Parathyroid adenoma (tissue), 2 donors: ENCODE measurements around the gene NANOS3.
"Not testable (repeated sequence)": the region's sequence is repeated elsewhere in the genome, so short reads cannot be mapped to it uniquely, and the experiment has no call there.

ENCODE experiments used
- H2AFZ ChIP-seq: fragments of 300-600 bp; sonication (generic); one replicate; pipeline ENCODE4 v1.7.0; 2017; ENCODE audit warnings: antibody characterized with exemption, mild to moderate bottlenecking
- H3K27ac ChIP-seq: fragments of 300-600 bp; sonication (generic); one replicate; pipeline ENCODE4 v1.7.0; 2017
- H3K27me3 ChIP-seq: fragments of 300-600 bp; sonication (generic); one replicate; pipeline ENCODE4 v1.7.0; 2017; ENCODE audit warnings: low read length; ENCODE audit not compliant: control insufficient read depth, insufficient read depth
- H3K36me3 ChIP-seq: fragments of 300-600 bp; sonication (generic); one replicate; pipeline ENCODE4 v1.7.0; 2017; ENCODE audit warnings: low read length; ENCODE audit not compliant: control insufficient read depth, insufficient read depth
- H3K4me1 ChIP-seq: fragments of 300-600 bp; sonication (generic); one replicate; pipeline ENCODE4 v1.7.0; 2017; ENCODE audit warnings: control low read depth
- H3K4me2 ChIP-seq: fragments of 300-600 bp; sonication (generic); one replicate; pipeline ENCODE4 v1.7.0; 2017; ENCODE audit warnings: low read length
- H3K4me3 ChIP-seq: fragments of 300-600 bp; sonication (generic); one replicate; pipeline ENCODE4 v1.7.0; 2017; ENCODE audit warnings: low read depth, low read length
- H3K79me2 ChIP-seq: fragments of 300-600 bp; sonication (generic); one replicate; pipeline ENCODE4 v1.7.0; 2017; ENCODE audit warnings: control low read depth
- H3K9ac ChIP-seq: fragments of 300-600 bp; sonication (generic); one replicate; pipeline ENCODE4 v1.7.0; 2017; ENCODE audit warnings: mild to moderate bottlenecking
- H3K9me3 ChIP-seq: fragments of 300-600 bp; sonication (generic); one replicate; pipeline ENCODE4 v1.7.0; 2017; ENCODE audit warnings: low read length; ENCODE audit not compliant: control insufficient read depth
- TF ChIP-seq, protein P1 (sequence below): fragments of 300-600 bp; sonication (generic); IDR thresholded peaks from one replicate; pipeline ENCODE4 v1.7.0; 2017; ENCODE audit warnings: antibody characterized with exemption, mild to moderate bottlenecking
- donor health status: primary hyperparathyroidism.

NANOS3 gene

DNA sequence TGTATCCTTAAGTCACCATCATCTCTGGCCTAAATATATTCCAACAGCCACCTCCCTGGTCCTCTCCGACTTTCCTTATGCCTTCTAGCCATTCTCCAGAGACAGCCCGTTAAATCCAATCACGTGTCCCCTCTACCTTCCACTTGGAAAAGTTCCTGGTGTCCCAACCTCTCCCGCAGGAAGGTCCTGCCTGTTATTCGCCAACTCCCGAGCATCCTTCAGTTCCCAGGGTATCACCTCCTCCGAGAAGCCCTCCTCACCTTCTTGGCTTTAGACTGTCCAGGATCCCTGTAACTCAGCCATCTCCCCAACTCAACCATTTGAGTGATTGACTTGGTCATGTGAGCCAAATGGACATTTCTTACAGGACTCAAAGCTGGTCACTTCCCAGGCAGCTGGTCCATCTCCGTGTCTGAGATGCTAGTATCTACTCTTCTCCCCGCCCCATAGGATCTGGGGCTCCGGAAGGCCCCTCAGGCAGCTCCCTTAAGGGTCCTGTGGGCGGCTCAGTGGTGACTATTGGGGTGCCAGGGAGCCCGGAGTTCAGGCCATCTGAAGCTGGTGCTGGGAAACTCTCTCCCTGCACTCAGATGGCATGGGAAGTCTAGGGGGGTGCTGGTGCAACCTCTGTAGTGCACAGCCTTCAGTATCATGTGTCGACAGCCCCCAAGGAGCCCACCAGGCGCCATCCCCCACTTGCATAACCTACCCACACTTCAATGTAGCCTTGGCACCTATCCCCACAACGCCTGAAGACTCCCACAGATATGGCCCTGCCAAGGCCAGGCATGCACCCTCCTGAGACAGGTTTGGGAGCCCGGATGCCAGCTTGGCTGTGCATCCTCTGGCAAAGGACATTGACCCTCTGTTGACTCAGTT is 27.9 kb upstream of the NANOS3 start:
- no peaks in the 10 kb centered on the region for H3K27me3 ChIP-seq
- H3K27ac ChIP-seq, result peak overlapping the region; percentile 48
- H3K4me2 ChIP-seq, result no peak overlapping the region
- H3K79me2 ChIP-seq, result no peaks in the 10 kb centered on the region
- no peak overlapping the region for H3K4me3 ChIP-seq
- no peaks in the 10 kb centered on the region for H3K36me3 ChIP-seq
- H2AFZ ChIP-seq, result no peak overlapping the region
- peaks cover 23% of the 10 kb centered on the region for H3K4me1 ChIP-seq
- H3K9ac ChIP-seq, result no peak overlapping the region
- TF ChIP-seq, protein P1, sequence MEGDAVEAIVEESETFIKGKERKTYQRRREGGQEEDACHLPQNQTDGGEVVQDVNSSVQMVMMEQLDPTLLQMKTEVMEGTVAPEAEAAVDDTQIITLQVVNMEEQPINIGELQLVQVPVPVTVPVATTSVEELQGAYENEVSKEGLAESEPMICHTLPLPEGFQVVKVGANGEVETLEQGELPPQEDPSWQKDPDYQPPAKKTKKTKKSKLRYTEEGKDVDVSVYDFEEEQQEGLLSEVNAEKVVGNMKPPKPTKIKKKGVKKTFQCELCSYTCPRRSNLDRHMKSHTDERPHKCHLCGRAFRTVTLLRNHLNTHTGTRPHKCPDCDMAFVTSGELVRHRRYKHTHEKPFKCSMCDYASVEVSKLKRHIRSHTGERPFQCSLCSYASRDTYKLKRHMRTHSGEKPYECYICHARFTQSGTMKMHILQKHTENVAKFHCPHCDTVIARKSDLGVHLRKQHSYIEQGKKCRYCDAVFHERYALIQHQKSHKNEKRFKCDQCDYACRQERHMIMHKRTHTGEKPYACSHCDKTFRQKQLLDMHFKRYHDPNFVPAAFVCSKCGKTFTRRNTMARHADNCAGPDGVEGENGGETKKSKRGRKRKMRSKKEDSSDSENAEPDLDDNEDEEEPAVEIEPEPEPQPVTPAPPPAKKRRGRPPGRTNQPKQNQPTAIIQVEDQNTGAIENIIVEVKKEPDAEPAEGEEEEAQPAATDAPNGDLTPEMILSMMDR, result no peak
- H3K9me3 ChIP-seq, result no peaks in the 10 kb centered on the region

DNA sequence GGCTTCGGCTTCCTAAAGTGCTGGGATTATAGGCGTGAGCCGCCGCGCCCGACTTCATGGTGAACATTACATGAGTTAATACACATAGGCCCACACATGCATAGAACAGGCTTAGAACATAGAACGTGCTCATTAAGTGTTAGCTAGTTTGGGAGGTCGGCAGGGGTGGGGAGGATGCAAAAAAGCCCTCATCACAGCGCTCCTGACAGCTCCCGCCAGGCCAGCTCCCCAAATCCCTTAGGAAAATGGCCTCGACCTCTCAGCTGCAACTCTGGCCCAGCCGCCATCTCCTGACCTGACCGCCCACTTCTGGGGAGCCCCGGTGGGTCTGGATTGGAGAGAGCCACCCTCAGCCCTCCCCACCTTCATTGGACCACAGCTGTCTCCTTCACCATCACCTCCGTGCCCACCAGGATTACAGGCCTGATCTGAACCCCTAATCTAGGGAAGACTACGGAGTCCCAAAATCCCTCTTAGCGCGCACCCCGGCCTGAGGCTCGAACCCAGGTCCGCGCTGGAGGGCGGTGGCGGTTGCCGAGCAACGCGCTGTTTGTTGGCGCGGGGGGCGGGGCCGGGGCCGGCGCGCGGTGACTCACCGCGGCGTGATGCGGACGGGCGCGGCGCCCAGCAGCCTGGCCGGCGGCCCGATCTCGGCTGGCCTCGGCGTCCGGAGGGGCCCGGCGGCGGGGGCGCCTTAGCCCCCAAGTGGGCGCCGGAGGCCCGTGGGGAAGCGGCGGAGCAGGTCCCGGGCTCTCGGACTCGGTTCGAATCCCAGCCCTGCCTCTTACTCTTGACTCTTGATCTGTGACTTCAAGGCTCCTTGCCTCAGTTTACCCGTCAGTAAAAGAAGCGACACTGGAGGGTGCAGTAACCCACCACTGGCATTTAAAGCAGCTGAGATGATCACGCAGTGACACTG is 26.7 kb upstream of the NANOS3 start:
- H3K4me3 ChIP-seq, result peak overlapping the region; percentile 49
- peak overlapping the region; percentile 80 for H3K27ac ChIP-seq
- no peak overlapping the region for H3K9ac ChIP-seq
- H3K27me3 ChIP-seq, result no peaks in the 10 kb centered on the region
- peaks cover 21% of the 10 kb centered on the region for H3K4me1 ChIP-seq
- peak overlapping the region; percentile 81 for H2AFZ ChIP-seq
- H3K36me3 ChIP-seq, result no peaks in the 10 kb centered on the region
- H3K9me3 ChIP-seq, result no peaks in the 10 kb centered on the region
- peak overlapping the region; percentile 69 for H3K4me2 ChIP-seq
- H3K79me2 ChIP-seq, result no peaks in the 10 kb centered on the region
- TF ChIP-seq, protein P1, result no peak

DNA sequence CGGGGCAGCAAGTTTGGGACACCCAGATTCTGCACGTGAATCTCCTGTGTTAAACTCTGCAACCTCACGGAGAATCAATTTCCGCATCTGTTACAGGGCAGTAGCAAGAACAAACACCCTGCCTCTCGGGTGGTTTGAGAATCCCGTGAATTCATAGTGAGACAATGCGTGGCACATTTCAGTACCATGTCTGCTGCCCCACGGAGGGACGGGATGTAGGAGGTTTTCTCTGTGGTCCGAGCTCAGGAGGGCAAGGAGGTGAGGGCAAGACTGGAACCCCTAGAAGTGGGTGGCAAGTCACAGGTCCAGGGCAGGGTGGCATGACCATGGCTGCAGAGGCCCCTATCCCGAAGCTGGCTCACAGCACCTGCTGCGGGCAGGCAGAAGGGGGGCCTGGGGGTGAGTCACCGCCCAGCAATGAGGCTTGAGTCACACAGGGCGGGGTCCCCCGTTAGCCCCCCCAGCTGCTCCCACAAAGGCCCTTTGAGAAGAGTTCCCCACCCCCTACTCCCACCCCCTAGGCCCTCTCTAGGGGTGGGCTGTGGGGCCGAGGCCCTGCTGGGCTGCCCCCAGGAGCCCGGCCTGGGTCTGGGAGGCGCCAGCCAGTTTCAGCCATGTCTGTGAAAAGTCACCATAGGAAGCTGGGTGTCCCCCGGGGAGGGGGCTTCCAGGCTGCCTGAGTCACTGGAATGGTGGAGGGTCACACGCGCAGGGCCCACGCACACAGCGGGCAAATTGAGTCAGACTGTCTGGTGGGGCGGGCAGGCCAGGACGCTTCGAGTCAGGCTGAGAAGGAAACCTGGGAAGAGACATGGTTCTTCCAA is 25.8 kb upstream of the NANOS3 start:
- peaks cover 19% of the 10 kb centered on the region for H3K4me1 ChIP-seq
- no peak overlapping the region for H3K9ac ChIP-seq

DNA sequence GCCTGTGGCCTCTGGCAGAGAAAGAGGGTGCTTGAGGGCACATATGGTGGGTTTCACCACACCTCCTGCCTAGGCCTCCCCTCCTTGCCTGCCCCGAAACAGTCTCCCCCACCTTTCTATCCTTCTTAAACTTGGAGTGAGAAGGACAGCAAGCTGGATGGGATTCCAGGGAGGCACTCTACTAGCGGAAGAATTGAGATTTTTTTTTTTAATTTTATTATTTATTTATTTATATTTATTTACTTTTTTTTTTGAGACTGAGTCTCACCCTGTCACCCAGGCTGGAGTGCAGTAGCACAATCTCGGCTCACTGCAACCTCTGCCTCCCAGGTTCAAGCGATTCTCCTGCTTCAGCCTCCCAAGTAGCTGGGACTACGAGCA is 25.2 kb upstream of the NANOS3 start:
- H3K9me3 ChIP-seq, H3K9ac ChIP-seq, H3K4me2 ChIP-seq, H2AFZ ChIP-seq, H3K4me3 ChIP-seq, H3K36me3 ChIP-seq, H3K79me2 ChIP-seq, H3K27me3 ChIP-seq: not testable (repeated sequence)
- Histone ChIP-seq H3K4me1 (peaks cover 16% of the 10 kb centered on the region), H3K27ac (peak overlapping the region; percentile 80)

More for the DNA sequence above, 25.8 kb upstream of the NANOS3 start:
- H2AFZ ChIP-seq, result peak overlapping the region; percentile 81
- no peaks in the 10 kb centered on the region for H3K79me2 ChIP-seq
- TF ChIP-seq, protein P1, result no peak
- H3K9me3 ChIP-seq, result no peaks in the 10 kb centered on the region
- H3K27ac ChIP-seq, result peak overlapping the region; percentile 80
- H3K4me3 ChIP-seq, result peak overlapping the region; percentile 49
- peak overlapping the region; percentile 42 for H3K4me2 ChIP-seq
- H3K36me3 ChIP-seq, result no peaks in the 10 kb centered on the region
- H3K27me3 ChIP-seq, result no peaks in the 10 kb centered on the region

DNA sequence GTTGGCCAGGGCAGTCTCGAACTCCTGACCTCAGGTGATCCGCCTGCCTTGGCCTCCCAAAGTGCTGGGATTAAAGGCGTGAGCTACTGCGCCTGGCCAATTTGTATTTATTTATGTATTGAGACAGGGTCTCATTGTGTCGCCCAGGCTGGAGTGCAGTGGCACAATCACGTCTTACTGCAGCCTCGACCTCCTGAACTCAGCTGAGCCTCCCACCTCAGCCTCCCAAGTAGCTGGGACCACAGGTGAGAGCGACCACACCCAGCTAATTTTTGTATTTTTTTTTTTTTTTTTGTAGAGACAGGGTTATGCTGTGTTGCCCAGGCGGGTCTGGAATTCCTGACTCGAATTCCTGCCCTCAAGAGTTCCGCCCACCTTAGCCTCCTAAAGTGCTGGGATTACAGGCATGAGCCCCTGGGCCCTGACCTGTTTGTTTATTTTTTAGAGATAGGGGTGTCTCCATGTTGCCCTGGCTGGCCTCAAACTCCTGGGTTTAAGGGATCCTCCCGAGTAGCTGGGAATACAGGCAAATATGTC is 24.7 kb upstream of the NANOS3 start:
- not testable (repeated sequence) for H3K9ac ChIP-seq, H2AFZ ChIP-seq, H3K27ac ChIP-seq, H3K4me3 ChIP-seq, H3K4me2 ChIP-seq, H3K27me3 ChIP-seq, H3K79me2 ChIP-seq, H3K9me3 ChIP-seq, H3K36me3 ChIP-seq
- H3K4me1 ChIP-seq, result peaks cover 12% of the 10 kb centered on the region
